Keratinocyte (primary cell): ENCODE data around the gene TMEFF2.

ENCODE experiments used
- EZH2 ChIP-seq: IDR thresholded peaks from one replicate; pipeline ENCODE4 v1.6.1; 2012; ENCODE audit warnings: inconsistent platforms, mild to moderate bottlenecking, low read length, moderate library complexity
- TF ChIP-seq, protein P1 (sequence below), 3 experiments: IDR thresholded peaks in 1 of 3; conservative IDR thresholded peaks in 1 of 3; optimal IDR thresholded peaks in 1 of 3; 2 replicates in 2 of 3; 3 replicates in 1 of 3; pipeline versions ENCODE3 to v1.5.1; 2011; ENCODE audit warnings: low read length in 3 of 3, mild to moderate bottlenecking in 3 of 3, moderate library complexity in 2 of 3, control low read depth in 1 of 3, inconsistent platforms in 1 of 3; ENCODE audit not compliant: insufficient read depth in 2 of 3; ENCODE audit errors: extremely low read depth in 1 of 3

DNA sequence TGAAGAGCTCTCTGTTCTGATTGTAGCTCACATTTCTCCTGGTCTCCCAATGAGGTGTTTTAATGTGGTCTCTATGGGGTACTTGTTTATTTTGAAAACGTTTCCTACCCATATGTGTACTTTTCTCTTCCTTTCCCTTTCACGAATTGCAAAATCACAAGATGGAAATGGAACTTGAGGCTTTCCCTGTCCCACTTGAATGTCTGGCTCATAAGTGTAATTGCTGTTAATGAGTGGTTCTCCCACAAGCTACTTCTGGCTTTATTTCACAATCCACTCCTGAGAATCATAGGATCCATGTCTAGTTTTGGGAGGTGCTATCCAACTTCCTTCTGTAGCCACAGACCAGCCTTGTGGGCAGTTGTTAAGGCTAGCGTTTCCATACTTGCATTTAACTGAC is 266.7 kb downstream of the TMEFF2 start:
- TF ChIP-seq, protein P1, sequence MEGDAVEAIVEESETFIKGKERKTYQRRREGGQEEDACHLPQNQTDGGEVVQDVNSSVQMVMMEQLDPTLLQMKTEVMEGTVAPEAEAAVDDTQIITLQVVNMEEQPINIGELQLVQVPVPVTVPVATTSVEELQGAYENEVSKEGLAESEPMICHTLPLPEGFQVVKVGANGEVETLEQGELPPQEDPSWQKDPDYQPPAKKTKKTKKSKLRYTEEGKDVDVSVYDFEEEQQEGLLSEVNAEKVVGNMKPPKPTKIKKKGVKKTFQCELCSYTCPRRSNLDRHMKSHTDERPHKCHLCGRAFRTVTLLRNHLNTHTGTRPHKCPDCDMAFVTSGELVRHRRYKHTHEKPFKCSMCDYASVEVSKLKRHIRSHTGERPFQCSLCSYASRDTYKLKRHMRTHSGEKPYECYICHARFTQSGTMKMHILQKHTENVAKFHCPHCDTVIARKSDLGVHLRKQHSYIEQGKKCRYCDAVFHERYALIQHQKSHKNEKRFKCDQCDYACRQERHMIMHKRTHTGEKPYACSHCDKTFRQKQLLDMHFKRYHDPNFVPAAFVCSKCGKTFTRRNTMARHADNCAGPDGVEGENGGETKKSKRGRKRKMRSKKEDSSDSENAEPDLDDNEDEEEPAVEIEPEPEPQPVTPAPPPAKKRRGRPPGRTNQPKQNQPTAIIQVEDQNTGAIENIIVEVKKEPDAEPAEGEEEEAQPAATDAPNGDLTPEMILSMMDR (optimal IDR thresholded peaks at IDR 0.05 in 1 of 3, IDR thresholded peaks at IDR 0.05 in 1 of 3, conservative IDR thresholded peaks at IDR 0.05 in 1 of 3; ENCODE audit: extremely low read depth in 1 of 3, insufficient read depth in 2 of 3, low read length in 3 of 3), result no peak
- no peak for TF ChIP-seq EZH2
